EL (cell line): ENCODE data around the gene LHB.

ENCODE experiments used
- DNase-seq: peaks from one replicate; pipeline ENCODE4 v3.0.0-alpha.2; 2016

Gene LHB

GRCh38 chr19:48970923-48971395 lies 45.9 kb downstream of the LHB start:
- peak; percentile 75 for DNase-seq

- DNase-seq = no peak
Measured at GRCh38 chr19:48970139-48970766, 46.6 kb downstream of the LHB start.

GRCh38 chr19:48969276-48970138 lies 47.4 kb downstream of the LHB start:
- no peak for DNase-seq

- DNase-seq = no peak
Measured at GRCh38 chr19:48968813-48969218, 48.1 kb downstream of the LHB start.

- peak; percentile 40 for DNase-seq
Measured at GRCh38 chr19:48968179-48968661, 48.7 kb downstream of the LHB start.

GRCh38 chr19:48967346-48968178 lies 49.3 kb downstream of the LHB start:
- DNase-seq = peak; percentile 73

GRCh38 chr19:48966541-48967345 lies 50.1 kb downstream of the LHB start:
- DNase-seq = peak; percentile 40
